Suprapubic skin (tissue), 4 donors: ENCODE data around the gene PRR12. TPM values are rescaled to one million over a fixed set of nuclear protein-coding genes. Genes with fewer than 3 reads are reported as not detected.
A peak's percentile ranks its signal among the peaks of the same experiment; 100 is the strongest.
"Not testable (repeated sequence)": the region's sequence is repeated elsewhere in the genome, so short reads cannot be mapped to it uniquely, and the experiment has no call there.

Source experiments
- DNase-seq, 2 donors: peaks; one replicate each; pipeline ENCODE4 v3.0.0-alpha.2; 2019; ENCODE audit warnings: low spot score in 2 of 2
- H3K27ac ChIP-seq: fragments of 200-600 bp; sonication (generic); one replicate; pipeline ENCODE4 v1.5.1; 2019
- H3K27me3 ChIP-seq: fragments of 200-600 bp; sonication (generic); one replicate; pipeline ENCODE4 v1.5.1; 2019
- H3K36me3 ChIP-seq: fragments of 200-600 bp; sonication (generic); one replicate; pipeline ENCODE4 v1.5.1; 2019
- H3K4me1 ChIP-seq: fragments of 200-600 bp; sonication (generic); one replicate; pipeline ENCODE4 v1.5.1; 2019
- H3K4me3 ChIP-seq: fragments of 200-600 bp; sonication (generic); one replicate; pipeline ENCODE4 v1.5.1; 2019; ENCODE audit warnings: mild to moderate bottlenecking
- H3K9me3 ChIP-seq: fragments of 200-600 bp; sonication (generic); one replicate; pipeline ENCODE4 v1.5.1; 2019
- EP300 ChIP-seq: sonication (generic); formaldehyde crosslinking; IDR thresholded peaks from one replicate; pipeline ENCODE4 v1.6.1; 2017; ENCODE audit warnings: antibody characterized with exemption
- POLR2A ChIP-seq, 2 donors: fragments of 450-650 bp; IDR thresholded peaks; one replicate each; pipeline ENCODE4 v1.6.1; 2017; ENCODE audit warnings: antibody characterized with exemption in 2 of 2, mild to moderate bottlenecking in 2 of 2, moderate library complexity in 2 of 2
- POLR2AphosphoS5 ChIP-seq, 3 donors: sonication (generic); formaldehyde crosslinking; IDR thresholded peaks; one replicate each; pipeline ENCODE4 v1.6.1; 2017; ENCODE audit warnings: antibody characterized with exemption in 3 of 3
- WGBS: methylation state at CpG from one replicate; pipeline ENCODE4 v1.1.5; 2018; 5-methylcytosine and 5-hydroxymethylcytosine counted together
- total RNA-seq, 4 donors: library from RNA; depleted of rRNA; stranded (reverse); fragments of >200 nt; gene quantifications; one replicate each; pipeline ENCODE4 v1.1.0, GENCODE V29; 2016
- TF ChIP-seq, protein P1 (sequence below), 2 donors: fragments of 200-600 bp in 1 of 2; fragments of 450-650 bp in 1 of 2; sonication (generic) in 1 of 2; IDR thresholded peaks; one replicate each; pipeline ENCODE4 v1.5.1; 2016 to 2019; ENCODE audit warnings: antibody characterized with exemption in 2 of 2, mild to moderate bottlenecking in 1 of 2, moderate library complexity in 1 of 2

The PRR12 gene
- total RNA-seq, 4 donors from 2014 or later: 24.6 to 50.3 (median 38.9) TPM

DNA sequence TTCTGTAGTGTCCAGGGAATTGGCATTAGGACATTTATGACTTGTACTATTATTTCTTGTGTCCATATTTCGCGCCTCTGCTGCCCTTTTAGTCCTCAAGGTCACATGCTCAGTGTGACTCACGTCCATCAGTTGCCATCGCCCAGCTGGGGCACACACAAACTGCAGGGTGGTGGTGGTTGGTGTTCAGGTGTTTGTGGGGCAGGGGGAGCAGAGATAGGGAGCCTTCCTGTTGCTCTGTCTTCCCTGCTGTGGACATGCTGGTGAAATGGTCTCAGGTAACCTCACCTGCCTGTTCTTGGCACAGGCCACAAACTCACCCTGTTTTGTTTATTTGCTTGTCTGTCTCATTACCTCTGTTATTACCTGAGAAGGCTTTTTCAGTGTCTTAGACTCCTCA, 22.4 kb downstream of the PRR12 start:
- WGBS: 63% methylated on average over 4 of the region's 4 CpGs
- no peak overlapping the region for H3K4me3 ChIP-seq
- no peak for DNase-seq
- no peaks in the 10 kb centered on the region for H3K27me3 ChIP-seq
- peaks cover 22% of the 10 kb centered on the region for H3K4me1 ChIP-seq
- H3K36me3 ChIP-seq: peaks cover 76% of the 10 kb centered on the region
- H3K27ac ChIP-seq: peak overlapping the region; percentile 22
- H3K9me3 ChIP-seq: no peaks in the 10 kb centered on the region
- TF ChIP-seq EP300 (no peak), POLR2AphosphoS5 (IDR thresholded peaks at IDR 0.05) (no peak), POLR2A (IDR thresholded peaks at IDR 0.05) (no peak)
- TF ChIP-seq, protein P1, sequence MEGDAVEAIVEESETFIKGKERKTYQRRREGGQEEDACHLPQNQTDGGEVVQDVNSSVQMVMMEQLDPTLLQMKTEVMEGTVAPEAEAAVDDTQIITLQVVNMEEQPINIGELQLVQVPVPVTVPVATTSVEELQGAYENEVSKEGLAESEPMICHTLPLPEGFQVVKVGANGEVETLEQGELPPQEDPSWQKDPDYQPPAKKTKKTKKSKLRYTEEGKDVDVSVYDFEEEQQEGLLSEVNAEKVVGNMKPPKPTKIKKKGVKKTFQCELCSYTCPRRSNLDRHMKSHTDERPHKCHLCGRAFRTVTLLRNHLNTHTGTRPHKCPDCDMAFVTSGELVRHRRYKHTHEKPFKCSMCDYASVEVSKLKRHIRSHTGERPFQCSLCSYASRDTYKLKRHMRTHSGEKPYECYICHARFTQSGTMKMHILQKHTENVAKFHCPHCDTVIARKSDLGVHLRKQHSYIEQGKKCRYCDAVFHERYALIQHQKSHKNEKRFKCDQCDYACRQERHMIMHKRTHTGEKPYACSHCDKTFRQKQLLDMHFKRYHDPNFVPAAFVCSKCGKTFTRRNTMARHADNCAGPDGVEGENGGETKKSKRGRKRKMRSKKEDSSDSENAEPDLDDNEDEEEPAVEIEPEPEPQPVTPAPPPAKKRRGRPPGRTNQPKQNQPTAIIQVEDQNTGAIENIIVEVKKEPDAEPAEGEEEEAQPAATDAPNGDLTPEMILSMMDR (IDR thresholded peaks at IDR 0.05): no peak

DNA sequence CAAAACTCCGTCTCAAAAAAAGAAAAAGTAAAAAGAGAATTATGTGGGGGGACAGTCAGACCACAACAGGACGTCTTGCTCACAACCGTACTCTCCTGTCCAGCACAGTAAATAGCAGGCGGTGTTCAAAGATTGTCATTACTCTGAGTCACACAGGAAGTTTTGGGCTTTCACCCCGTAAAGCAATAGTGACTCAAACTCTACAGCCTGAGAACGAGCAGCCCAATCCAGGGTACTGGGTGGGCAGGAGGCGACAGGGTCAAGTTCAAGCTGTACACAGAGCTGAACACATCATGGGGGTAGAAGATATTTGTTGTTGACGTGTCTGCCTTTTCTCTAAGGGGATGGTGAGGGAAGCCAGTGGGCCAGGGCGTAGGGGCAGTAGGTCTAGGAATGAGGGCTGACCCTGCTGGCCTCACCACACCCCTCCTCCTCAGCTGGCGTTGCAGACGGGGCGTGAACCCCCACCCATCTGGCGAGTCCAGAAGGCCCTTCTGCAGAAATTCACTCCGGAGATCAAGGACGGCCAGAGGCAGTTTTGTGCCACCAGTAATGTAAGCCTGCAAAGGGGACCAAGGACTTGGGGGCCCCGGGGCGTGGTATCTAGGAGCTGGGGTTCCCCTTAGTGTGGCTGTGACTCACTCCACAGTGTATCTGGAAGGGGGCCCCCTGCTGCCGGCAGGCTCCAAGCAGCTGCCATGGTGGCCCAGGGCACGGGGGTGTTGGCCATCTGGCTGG, 23.3 kb downstream of the PRR12 start:
- Histone ChIP-seq H3K9me3 (no peaks in the 10 kb centered on the region), H3K4me3 (no peak overlapping the region), H3K27ac (peak overlapping the region; percentile 22), H3K36me3 (peaks cover 74% of the 10 kb centered on the region), H3K4me1 (peaks cover 22% of the 10 kb centered on the region), H3K27me3 (no peaks in the 10 kb centered on the region)
- DNase-seq: no peak
- 64% methylated on average over 13 of the region's 19 CpGs for WGBS
- TF ChIP-seq, protein P1 (IDR thresholded peaks at IDR 0.05): no peak
- no peak for TF ChIP-seq EP300
- no peak for TF ChIP-seq POLR2A (IDR thresholded peaks at IDR 0.05)
- TF ChIP-seq POLR2AphosphoS5 (IDR thresholded peaks at IDR 0.05): no peak

DNA sequence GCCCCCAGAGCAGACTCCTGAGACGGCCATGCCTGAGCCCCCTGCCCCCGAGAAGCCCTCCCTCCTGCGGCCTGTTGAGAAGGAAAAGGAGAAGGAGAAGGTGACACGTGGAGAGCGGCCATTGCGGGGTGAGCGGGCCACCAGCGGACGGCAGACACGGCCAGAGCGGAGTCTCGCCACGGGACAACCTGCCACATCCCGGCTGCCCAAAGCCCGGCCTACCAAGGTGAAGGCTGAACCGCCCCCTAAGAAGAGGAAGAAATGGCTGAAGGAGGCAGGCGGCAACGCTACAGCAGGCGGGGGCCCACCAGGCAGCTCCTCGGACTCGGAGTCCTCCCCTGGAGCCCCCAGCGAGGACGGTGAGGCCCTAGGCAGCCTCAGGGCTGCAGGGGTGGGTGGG, 24.9 kb downstream of the PRR12 start:
- H3K9me3 ChIP-seq: no peaks in the 10 kb centered on the region
- H3K27me3 ChIP-seq: no peaks in the 10 kb centered on the region
- H3K27ac ChIP-seq: no peak overlapping the region
- DNase-seq: no peak
- peaks cover 70% of the 10 kb centered on the region for H3K36me3 ChIP-seq
- H3K4me3 ChIP-seq: no peak overlapping the region
- TF ChIP-seq POLR2AphosphoS5 (IDR thresholded peaks at IDR 0.05): no peak
- no peak for TF ChIP-seq EP300
- TF ChIP-seq, protein P1 (IDR thresholded peaks at IDR 0.05): no peak
- no peak for TF ChIP-seq POLR2A (IDR thresholded peaks at IDR 0.05)
- peaks cover 22% of the 10 kb centered on the region for H3K4me1 ChIP-seq
- 89% methylated on average over 21 of the region's 23 CpGs for WGBS

DNA sequence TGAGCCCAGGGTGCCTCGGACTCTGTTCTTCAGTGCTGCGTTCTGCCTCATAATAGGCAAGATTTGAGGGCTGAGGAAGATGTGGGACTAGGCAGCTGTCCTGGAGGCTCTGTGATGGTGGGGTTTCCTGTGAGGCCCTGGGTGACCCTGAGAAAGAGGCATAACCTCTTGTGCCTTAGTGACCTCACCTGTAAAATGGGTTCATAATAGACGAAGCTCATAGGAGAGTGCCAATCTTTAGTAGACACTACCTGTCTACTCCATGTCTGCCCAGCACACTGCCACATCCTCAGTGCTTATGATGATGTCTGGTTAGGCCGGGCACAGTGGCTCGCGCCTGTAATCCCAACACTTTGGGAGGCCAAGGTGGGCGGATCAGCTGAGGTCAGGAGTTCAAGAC, 25.6 kb downstream of the PRR12 start:
- no peak overlapping the region for H3K4me3 ChIP-seq
- H3K9me3 ChIP-seq: no peaks in the 10 kb centered on the region
- H3K27me3 ChIP-seq: no peaks in the 10 kb centered on the region
- peaks cover 22% of the 10 kb centered on the region for H3K4me1 ChIP-seq
- no peak overlapping the region for H3K27ac ChIP-seq
- WGBS: 100% methylated on average over 4 of the region's 7 CpGs
- DNase-seq: no peak
- TF ChIP-seq POLR2AphosphoS5 (IDR thresholded peaks at IDR 0.05): no peak
- TF ChIP-seq POLR2A (IDR thresholded peaks at IDR 0.05): no peak
- TF ChIP-seq, protein P1 (IDR thresholded peaks at IDR 0.05): no peak
- TF ChIP-seq EP300: no peak
- H3K36me3 ChIP-seq: peaks cover 71% of the 10 kb centered on the region

DNA sequence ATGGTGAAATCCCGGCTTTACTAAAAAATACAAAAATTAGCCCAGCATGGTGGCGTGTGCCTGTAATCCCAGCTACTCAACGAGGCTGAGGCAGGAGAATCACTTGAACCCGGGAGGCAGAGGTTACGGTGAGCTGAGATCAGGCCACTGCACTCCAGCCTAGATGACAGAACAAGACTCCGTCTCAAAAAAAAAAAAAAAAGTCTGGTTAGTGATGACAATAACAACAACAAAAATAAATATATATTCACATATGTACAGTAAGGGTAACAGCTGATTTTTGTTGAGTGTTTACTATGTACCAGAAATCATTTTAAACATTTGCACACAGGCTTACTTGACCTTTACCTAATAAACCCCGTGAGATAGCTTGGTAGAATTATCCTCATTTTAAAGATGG, 26.0 kb downstream of the PRR12 start:
- Histone ChIP-seq H3K27me3 (no peaks in the 10 kb centered on the region), H3K9me3 (no peaks in the 10 kb centered on the region), H3K27ac (no peak overlapping the region), H3K36me3 (peaks cover 75% of the 10 kb centered on the region), H3K4me1 (peaks cover 21% of the 10 kb centered on the region), H3K4me3 (no peak overlapping the region)
- DNase-seq: no peak
- 96% methylated on average over 7 of the region's 7 CpGs for WGBS
- no peak for TF ChIP-seq POLR2A (IDR thresholded peaks at IDR 0.05)
- TF ChIP-seq, protein P1 (IDR thresholded peaks at IDR 0.05): no peak
- TF ChIP-seq POLR2AphosphoS5 (IDR thresholded peaks at IDR 0.05): no peak
- TF ChIP-seq EP300: no peak

DNA sequence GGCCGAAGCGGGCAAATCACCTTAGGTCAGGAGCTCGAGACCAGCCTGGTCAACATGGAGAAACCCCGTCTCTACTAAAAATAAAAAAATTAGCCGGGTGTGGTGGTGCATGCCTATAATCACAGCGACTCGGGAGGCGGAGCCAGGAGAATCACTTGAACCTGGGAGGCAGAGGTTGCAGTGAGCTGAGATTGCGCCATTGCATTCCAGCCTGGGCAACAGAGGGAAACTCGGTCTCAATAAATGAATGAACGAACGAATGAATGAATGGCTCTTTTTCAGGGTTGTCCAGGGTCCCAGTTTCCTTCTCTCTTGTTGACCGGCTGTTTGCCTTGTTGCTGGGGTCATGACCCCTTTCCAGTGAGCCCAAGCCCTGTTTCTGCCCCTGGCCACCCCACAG, 26.9 kb downstream of the PRR12 start:
- H3K4me3 ChIP-seq, H3K27ac ChIP-seq, H3K27me3 ChIP-seq, DNase-seq, H3K9me3 ChIP-seq: not testable (repeated sequence)
- WGBS: 90% methylated on average over 13 of the region's 13 CpGs
- H3K4me1 ChIP-seq: peaks cover 12% of the 10 kb centered on the region
- H3K36me3 ChIP-seq: peaks cover 79% of the 10 kb centered on the region
